Neural progenitor cell (in vitro differentiated cells): ENCODE data around the gene MYCBP.

Experiments
- EZH2 ChIP-seq: fragments of 200-600 bp; sonication (generic); IDR thresholded peaks from 2 replicates; pipeline ENCODE4 v1.6.1; 2017; ENCODE audit warnings: antibody characterized with exemption, mild to moderate bottlenecking, moderate library complexity
- EZH2phosphoT487 ChIP-seq: fragments of 200-600 bp; sonication (generic); IDR thresholded peaks from 2 replicates; pipeline ENCODE4 v1.6.1; 2017; ENCODE audit warnings: antibody characterized with exemption
- TF ChIP-seq, protein P1 (sequence below): fragments of 200-600 bp; sonication (generic); IDR thresholded peaks from 2 replicates; pipeline ENCODE4 v1.5.1; 2017; ENCODE audit warnings: antibody characterized with exemption, mild to moderate bottlenecking

DNA sequence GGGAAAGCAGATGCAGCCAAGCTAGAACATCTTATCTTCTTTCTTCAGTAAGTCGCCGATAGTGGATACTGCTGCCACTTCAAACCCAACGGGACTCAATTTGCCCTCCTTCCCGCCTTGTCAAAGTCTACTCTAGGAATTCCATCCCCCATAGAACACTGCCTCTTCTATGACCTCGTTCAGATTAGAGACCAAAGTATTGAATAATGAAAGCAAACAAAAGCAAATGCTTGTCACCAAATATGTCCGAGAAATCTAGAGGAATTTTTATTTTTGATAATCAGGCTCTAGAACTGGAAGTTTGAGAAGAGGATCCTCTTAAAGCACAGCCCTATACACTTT, 12.7 kb downstream of the MYCBP start:
- TF ChIP-seq, protein P1, sequence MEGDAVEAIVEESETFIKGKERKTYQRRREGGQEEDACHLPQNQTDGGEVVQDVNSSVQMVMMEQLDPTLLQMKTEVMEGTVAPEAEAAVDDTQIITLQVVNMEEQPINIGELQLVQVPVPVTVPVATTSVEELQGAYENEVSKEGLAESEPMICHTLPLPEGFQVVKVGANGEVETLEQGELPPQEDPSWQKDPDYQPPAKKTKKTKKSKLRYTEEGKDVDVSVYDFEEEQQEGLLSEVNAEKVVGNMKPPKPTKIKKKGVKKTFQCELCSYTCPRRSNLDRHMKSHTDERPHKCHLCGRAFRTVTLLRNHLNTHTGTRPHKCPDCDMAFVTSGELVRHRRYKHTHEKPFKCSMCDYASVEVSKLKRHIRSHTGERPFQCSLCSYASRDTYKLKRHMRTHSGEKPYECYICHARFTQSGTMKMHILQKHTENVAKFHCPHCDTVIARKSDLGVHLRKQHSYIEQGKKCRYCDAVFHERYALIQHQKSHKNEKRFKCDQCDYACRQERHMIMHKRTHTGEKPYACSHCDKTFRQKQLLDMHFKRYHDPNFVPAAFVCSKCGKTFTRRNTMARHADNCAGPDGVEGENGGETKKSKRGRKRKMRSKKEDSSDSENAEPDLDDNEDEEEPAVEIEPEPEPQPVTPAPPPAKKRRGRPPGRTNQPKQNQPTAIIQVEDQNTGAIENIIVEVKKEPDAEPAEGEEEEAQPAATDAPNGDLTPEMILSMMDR = no peak
- TF ChIP-seq EZH2 (no peak), EZH2phosphoT487 (no peak)
